Endothelial cell of umbilical vein (primary cell): ENCODE data around the gene PFKL.

Experiments
- CTCF ChIP-seq, 2 donors: IDR thresholded peaks; 1 replicate in 1 of 2; 2 replicates in 1 of 2; pipeline ENCODE4 v1.5.1; 2011; ENCODE audit warnings: low read length in 2 of 2, mild to moderate bottlenecking in 2 of 2, moderate library complexity in 2 of 2, control low read depth in 1 of 2, inconsistent platforms in 1 of 2, low read depth in 1 of 2; ENCODE audit not compliant: insufficient read depth in 1 of 2; ENCODE audit errors: extremely low read depth in 1 of 2
- EZH2 ChIP-seq: IDR thresholded peaks from 2 replicates; pipeline ENCODE4 v1.6.1; 2012; ENCODE audit warnings: borderline replicate concordance, low read depth, mild to moderate bottlenecking, moderate library complexity, low read length, inconsistent platforms; ENCODE audit not compliant: severe bottlenecking
- FOS ChIP-seq: IDR thresholded peaks from 2 replicates; pipeline ENCODE4 v1.6.1; 2011; ENCODE audit warnings: mild to moderate bottlenecking, low read length, moderate library complexity, borderline replicate concordance; ENCODE audit not compliant: insufficient read depth
- JUN ChIP-seq: IDR thresholded peaks from 2 replicates; pipeline ENCODE4 v1.6.1; 2011; ENCODE audit warnings: borderline replicate concordance, low read depth; ENCODE audit not compliant: insufficient read length, insufficient read depth
- MAX ChIP-seq: IDR thresholded peaks from 2 replicates; pipeline ENCODE4 v1.6.1; 2011; ENCODE audit not compliant: insufficient read depth, insufficient read length
- MYC ChIP-seq: IDR thresholded peaks from one replicate; pipeline ENCODE4 v1.6.1; 2011; ENCODE audit warnings: mild to moderate bottlenecking, low read depth, low read length
- POLR2A ChIP-seq: IDR thresholded peaks from 2 replicates; pipeline ENCODE4 v1.6.1; 2012; ENCODE audit warnings: low read depth, mild to moderate bottlenecking, control low read depth, low read length
- POLR2AphosphoS5 ChIP-seq: IDR thresholded peaks from 2 replicates; pipeline ENCODE4 v1.6.1; 2012; ENCODE audit warnings: low read depth, mild to moderate bottlenecking, control low read depth, low read length, moderate library complexity; ENCODE audit not compliant: insufficient read depth

- TF ChIP-seq CTCF (IDR thresholded peaks at IDR 0.05; ENCODE audit: extremely low read depth in 1 of 2, insufficient read depth in 1 of 2, low read depth in 1 of 2, low read length in 2 of 2) (no peak), POLR2A (no peak), EZH2 (no peak), POLR2AphosphoS5 (peak; percentile 27), FOS (no peak), MAX (no peak), MYC (no peak), JUN (no peak)
These were observed 16.5 kb downstream of the PFKL start for GRCh38 chr21:44316277-44316900.
